Pancreas (tissue), 10 donors: Measurements from ENCODE around the gene EFTUD2. TPM values are rescaled to one million over a fixed set of nuclear protein-coding genes. Genes with fewer than 3 reads are reported as not detected.
A peak's percentile ranks its signal among the peaks of the same experiment; 100 is the strongest.

Experiments used
- ATAC-seq, 4 donors: fragments of 200-7000 bp; cut with Tn5 transposase; one replicate each; pipeline versions ENCODE4 v1.8.0 to v1.9.1; 2020; ENCODE audit warnings: mild to moderate bottlenecking in 4 of 4, moderate library complexity in 4 of 4
- DNase-seq, 6 donors: peaks; one replicate each; pipeline ENCODE4 v3.0.0-alpha.2; 2020
- FAIRE-seq: peaks from 2 replicates; lab custom pipeline; 2012; peaks lifted over from hg19 to GRCh38; lab: Jason Lieb, UNC
- H3K27ac ChIP-seq, 4 donors: fragments of 200-600 bp; sonication (generic); 1 replicate in 3 of 4; 2 replicates in 1 of 4; pipeline versions ENCODE4 v1.5.0 to v1.8.0; 2020
- H3K27me3 ChIP-seq, 4 donors: fragments of 200-600 bp; one replicate each; pipeline ENCODE4 v1.8.0; 2021
- H3K36me3 ChIP-seq, 3 donors: fragments of 200-600 bp; sonication (generic) in 1 of 3; one replicate each; pipeline versions ENCODE4 v1.5.0 to v1.8.0; 2020 to 2021
- H3K4me1 ChIP-seq, 3 donors: fragments of 200-600 bp; one replicate each; pipeline ENCODE4 v1.8.0; 2021
- H3K4me3 ChIP-seq, 4 donors: fragments of 200-600 bp; sonication (generic) in 2 of 4; one replicate each; pipeline versions ENCODE4 v1.5.0 to v1.8.0; 2020 to 2021
- H3K9me3 ChIP-seq, 4 donors: fragments of 200-600 bp; one replicate each; pipeline ENCODE4 v1.8.0; 2021
- CTCF ChIP-seq, 4 donors: fragments of 200-600 bp; sonication (generic) in 3 of 4; IDR thresholded peaks; one replicate each; pipeline versions ENCODE4 v1.5.0 to v1.8.0; 2021; ENCODE audit warnings: antibody characterized with exemption in 4 of 4
- WGBS, 2 donors: extraction: QIAGEN DNeasy Blood & Tissue Kit; methylation state at CpG; one replicate each; pipeline ENCODE4 v1.1.7; 2013; 5-methylcytosine and 5-hydroxymethylcytosine counted together
- intact Hi-C, 3 donors: fragments of 100-400 bp; cut with DNase I; formaldehyde crosslinking; loops; one replicate each; pipeline versions ENCODE4 v1.11.1 to v1.14.2; 2022
- polyA plus RNA-seq, 2 donors: library from polyadenylated mRNA; stranded (reverse); fragments of 200-250 nt; gene quantifications; one replicate each; pipeline ENCODE4 v1.2.3, GENCODE V29; 2013
- total RNA-seq, 6 donors: library from RNA; stranded (reverse); fragmentation: NEBNext Ultra II Directional in 4 of 6; extraction: Animal tissue kit (Norgen Biotek cat#: 25700) in 4 of 6; gene quantifications; one replicate each; pipeline versions ENCODE4 v1.2.1 to v1.2.4, GENCODE V29; 2021 to 2023
- donor health status: healthy with polysubstance abuse.
- donor health status: DM: no; HTN: no; CAD: no; lungs with moderate emphysema.
- donor health status: DM: no; HTN: no; CAD: no.
- donor health status: control.
- donor health status: control.
- donor health status: Bipolar disorder and iron deficiency.
- donor health status: DM: yes; HTN: yes; CAD: no.
- donor health status: DM: no; HTN: no; CAD: no.
- donor health status: DM: no; HTN: no; CAD: no.
- donor health status: DM: yes; HTN: yes; CAD: no.

EFTUD2 gene
- total and polyA plus RNA-seq, 8 donors = 18.8 to 42.7 (median 33.5) TPM

- WGBS, 2 donors = 7 to 9% methylated on average over 49 to 58 of the region's 58 CpGs
- no peak for TF ChIP-seq CTCF (IDR thresholded peaks at IDR 0.05)
- Histone ChIP-seq H3K9me3 (no peaks in the 10 kb centered on the region), H3K27ac (no peak overlapping the region), H3K4me3 (peak overlapping the region; percentile 10 to 56 (median 34)), H3K27me3 (peaks cover 4 to 51% (median 12%) of the 10 kb centered on the region in 4 donors), H3K36me3 (no peaks in the 10 kb centered on the region), H3K4me1 (peaks cover 0 to 4% (median 0%) of the 10 kb centered on the region in 3 donors)
- FAIRE-seq (no peak), DNase-seq (peak in 2 of 6 donors; percentile 49 to 64), ATAC-seq (peak in 3 of 4 donors; percentile 43 to 68 (median 58))
- intact Hi-C loops = no loop called here
Measured at GRCh38 chr17:44830359-44831288, 68.6 kb downstream of the EFTUD2 start.

GRCh38 chr17:44829523-44830358, 69.5 kb downstream of the EFTUD2 start, which contains the start of gene GJC1:
Gene GJC1 (minus strand): TSS chr17:44830287. CDS start chr17:44805817, 24,470 bp downstream.
- no peaks in the 10 kb centered on the region for H3K36me3 ChIP-seq
- peaks cover 4 to 56% (median 12%) of the 10 kb centered on the region in 4 donors for H3K27me3 ChIP-seq
- 2% methylated on average over 71 to 123 of the region's 123 CpGs for whole genome bisulfite sequencing, 2 donors
- intact Hi-C loops = no loop called here
- H3K9me3 ChIP-seq = no peaks in the 10 kb centered on the region
- FAIRE-seq = no peak
- peak within 1 kb of the TSS; percentile 10 to 56 (median 34) for H3K4me3 ChIP-seq
- no peak for TF ChIP-seq CTCF (IDR thresholded peaks at IDR 0.05)
- H3K4me1 ChIP-seq = peaks cover 0 to 4% (median 0%) of the 10 kb centered on the region in 3 donors
- H3K27ac ChIP-seq = peak within 1 kb of the TSS in 1 of 4 donors; percentile 30
- ATAC-seq = peak in 3 of 4 donors; percentile 12 to 76 (median 50)
- peak in 2 of 6 donors; percentile 63 to 66 for DNase-seq

GRCh38 chr17:44828919-44829522, 70.2 kb downstream of the EFTUD2 start:
- peak overlapping the region in 1 of 4 donors; percentile 30 for H3K27ac ChIP-seq
- ATAC-seq = peak in 1 of 4 donors; percentile 11
- intact Hi-C loops = no loop called here
- peaks cover 4 to 61% (median 12%) of the 10 kb centered on the region in 4 donors for H3K27me3 ChIP-seq
- peak overlapping the region in 3 of 4 donors; percentile 10 to 56 (median 41) for H3K4me3 ChIP-seq
- no peak for FAIRE-seq
- no peak for TF ChIP-seq CTCF (IDR thresholded peaks at IDR 0.05)
- peaks cover 0 to 4% (median 0%) of the 10 kb centered on the region in 3 donors for H3K4me1 ChIP-seq
- no peaks in the 10 kb centered on the region for H3K36me3 ChIP-seq
- WGBS, 2 donors = 16% methylated on average over 21 of the region's 21 CpGs
- H3K9me3 ChIP-seq = no peaks in the 10 kb centered on the region
- no peak for DNase-seq

- peaks cover 4 to 57% (median 12%) of the 10 kb centered on the region in 4 donors for H3K27me3 ChIP-seq
- no peak overlapping the region for H3K4me3 ChIP-seq
- no peak for FAIRE-seq
- no peak overlapping the region for H3K27ac ChIP-seq
- 67 to 75% methylated on average over 1 of the region's 1 CpG for WGBS, 2 donors
- H3K4me1 ChIP-seq = peaks cover 0 to 4% (median 0%) of the 10 kb centered on the region in 3 donors
- ATAC-seq = no peak
- TF ChIP-seq CTCF (IDR thresholded peaks at IDR 0.05) = no peak
- no peaks in the 10 kb centered on the region for H3K36me3 ChIP-seq
- no peak for DNase-seq
- intact Hi-C loops = no loop called here
- no peaks in the 10 kb centered on the region for H3K9me3 ChIP-seq
Measured at GRCh38 chr17:44827863-44828262, 71.4 kb downstream of the EFTUD2 start.
